NB4 (cell line): ENCODE measurements around the gene LYSMD2.

Experiments used
- CTCF ChIP-seq: IDR thresholded peaks from one replicate; pipeline ENCODE4 v1.5.1; 2012; ENCODE audit warnings: low read depth, low read length
- MAX ChIP-seq: IDR thresholded peaks from 2 replicates; pipeline ENCODE4 v1.6.1; 2011; ENCODE audit warnings: low read depth, low read length
- MYC ChIP-seq: IDR thresholded peaks from 2 replicates; pipeline ENCODE4 v1.6.1; 2011; ENCODE audit warnings: low read depth, low read length
- POLR2A ChIP-seq: IDR thresholded peaks from 2 replicates; pipeline ENCODE4 v1.6.1; 2011; ENCODE audit warnings: mild to moderate bottlenecking; ENCODE audit not compliant: insufficient read length; ENCODE audit errors: extremely low read depth

- no peak for TF ChIP-seq CTCF
- TF ChIP-seq POLR2A: no peak
- TF ChIP-seq MAX: no peak
- no peak for TF ChIP-seq MYC
Measured at GRCh38 chr15:51727141-51727897, 10.1 kb downstream of the LYSMD2 start.
